ENCODE data around the gene NFRKB.

The NFRKB gene

DNA sequence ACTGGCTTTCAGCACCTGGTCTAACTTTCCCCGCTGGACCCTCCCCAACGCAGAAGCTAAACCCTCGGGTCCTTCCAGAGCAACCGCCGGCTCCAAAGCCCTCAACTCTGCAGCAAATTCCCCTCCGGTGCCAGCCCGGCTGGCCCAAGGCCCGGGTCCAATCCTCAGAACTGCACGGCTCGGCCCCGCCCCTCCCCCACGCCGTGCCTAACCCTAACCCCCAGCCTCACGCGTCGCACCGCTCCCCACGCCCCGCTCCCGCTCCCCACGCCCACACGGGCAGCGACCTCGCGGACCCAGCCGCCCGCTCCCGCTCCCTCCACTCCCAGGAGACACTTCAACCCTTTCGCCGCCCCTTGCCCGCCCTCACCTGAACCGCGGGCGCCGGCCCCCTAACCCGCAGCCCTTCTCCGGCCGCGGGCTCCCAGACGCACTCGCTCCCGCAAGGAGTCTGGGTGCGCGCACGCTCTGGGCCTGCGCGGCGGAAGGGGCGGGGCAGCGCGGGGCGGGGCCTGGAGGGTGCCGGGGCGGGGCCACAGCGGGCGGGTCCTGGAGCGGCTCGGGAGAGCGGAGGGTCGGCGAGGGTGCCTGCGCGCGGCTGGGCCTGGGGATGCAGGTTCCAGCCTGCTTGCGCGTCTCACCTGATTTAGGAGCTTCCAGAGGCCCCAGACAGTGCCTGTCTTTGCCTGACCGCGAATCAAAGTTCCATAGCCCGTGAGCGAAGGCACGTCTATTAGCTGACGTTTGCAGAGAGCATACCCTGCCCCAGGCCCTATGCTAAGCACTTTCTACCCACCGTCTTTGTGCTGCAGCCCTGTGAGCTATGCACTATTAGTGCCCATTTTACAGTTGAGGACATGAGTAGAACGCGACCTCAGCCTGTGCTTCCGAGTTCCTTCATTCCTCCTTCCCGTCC lies at the start of gene NFRKB:
Gene NFRKB (minus strand): TSS at position 453 of the 916 bp plus-strand sequence. CDS start 2,729 bp downstream, outside the sequence.
- peak; percentile 8 for DNase-seq

DNA sequence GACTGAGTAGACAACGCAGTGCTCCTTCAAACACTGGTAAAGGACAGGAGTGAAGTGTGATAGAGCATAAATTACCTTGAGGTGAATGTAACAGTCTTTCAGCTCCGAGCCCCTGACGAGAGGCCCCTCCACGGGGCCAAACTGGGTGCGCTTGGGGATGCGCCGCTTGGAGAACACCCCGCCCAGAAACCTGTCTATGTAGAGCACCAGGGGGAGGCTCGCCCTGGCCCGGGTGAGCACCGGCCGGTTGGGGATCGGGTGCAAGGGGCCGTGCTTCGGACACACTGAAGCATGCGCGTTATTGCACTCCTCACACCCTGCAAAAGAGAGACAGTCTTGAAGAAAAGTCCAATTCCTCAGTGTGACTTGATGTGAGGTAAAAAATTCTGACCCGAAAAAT lies 49.3 kb upstream of the NFRKB start:
- DNase-seq = no peak

DNA sequence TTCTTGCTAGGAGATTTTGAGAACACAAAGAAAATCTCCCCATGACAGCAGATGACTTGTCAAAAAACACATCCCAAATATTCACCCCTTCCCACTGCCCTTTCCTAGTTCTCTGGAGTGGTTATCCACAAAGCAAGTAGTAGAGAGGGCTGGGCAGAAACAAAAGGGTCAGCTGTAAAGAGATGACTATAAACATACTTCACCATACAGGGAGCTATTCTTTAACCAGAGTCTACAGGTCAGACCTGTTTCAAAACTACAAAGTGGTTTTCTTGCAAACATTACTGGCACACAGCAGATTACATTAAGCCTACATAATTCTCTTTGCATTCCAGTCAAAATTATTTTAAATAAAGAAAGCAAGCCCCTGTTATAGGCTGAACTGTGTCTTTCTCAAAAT lies 47.7 kb upstream of the NFRKB start:
- DNase-seq = no peak

DNA sequence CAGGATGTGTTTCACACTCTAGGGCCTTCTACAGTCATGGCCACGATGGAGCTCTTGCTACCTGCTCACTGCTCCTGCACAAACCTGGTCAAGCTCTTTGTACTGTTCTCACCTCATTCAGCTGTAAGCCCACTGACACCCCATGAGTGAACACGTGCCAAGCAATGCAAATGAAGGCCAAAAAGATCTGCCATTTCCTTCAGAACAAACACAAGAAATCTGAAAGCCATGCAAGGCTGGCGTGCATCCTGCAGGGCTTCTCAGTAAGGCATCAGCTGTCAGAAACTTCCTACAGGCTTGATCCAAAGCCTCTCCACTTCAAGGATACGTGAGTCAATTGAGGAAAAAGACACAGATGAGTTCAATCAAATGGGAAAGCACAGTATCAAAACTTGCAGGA lies 44.1 kb upstream of the NFRKB start:
- no peak for DNase-seq

DNA sequence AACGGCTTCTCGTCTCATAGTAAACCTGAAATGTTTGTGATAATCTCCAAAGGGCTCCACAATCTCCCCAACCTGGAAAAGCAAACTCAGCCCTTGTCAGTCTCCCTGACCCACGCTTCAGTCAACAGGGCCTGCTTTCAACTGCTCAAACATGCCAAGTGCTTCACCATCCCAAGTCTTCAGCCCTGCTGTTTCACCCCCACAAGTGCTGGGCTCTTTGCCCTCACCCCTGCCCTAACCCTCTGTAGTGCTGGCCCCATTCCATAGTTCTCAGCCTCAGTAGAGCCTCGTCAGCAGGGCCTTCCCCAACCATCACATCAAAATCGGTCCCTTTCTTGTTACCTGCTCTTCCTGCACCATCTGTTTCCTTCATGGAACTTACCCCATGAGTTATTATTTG lies 43.4 kb upstream of the NFRKB start:
- DNase-seq = no peak

DNA sequence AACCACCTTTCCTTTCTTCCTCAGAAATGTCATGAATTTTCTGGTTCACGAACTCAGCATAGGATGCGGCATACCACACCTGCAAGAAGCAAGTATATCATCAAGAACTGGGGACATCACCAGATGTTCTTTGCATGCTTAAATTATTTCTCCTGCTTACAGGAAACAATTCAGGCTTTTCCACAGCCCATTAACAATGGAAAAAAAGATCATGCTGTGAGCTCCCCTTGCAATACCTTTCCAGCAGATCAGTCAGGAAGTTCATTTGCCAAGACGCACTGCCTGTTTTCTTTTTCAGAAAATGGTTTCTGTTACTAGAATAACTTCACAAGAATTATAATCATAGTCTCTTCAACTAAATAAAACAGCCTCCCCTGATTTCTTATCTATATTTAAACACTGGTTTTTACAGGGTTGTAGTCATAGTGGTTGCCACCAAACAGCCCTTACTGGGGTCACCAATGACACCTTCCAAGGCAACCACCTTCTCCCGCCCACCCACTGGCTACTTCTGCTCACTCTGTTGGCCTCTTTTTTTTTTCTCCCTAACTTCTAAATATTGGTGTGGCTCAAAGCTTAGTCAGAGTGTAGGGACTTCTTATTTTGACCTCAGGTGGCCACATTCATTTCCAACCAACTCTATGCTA lies 42.3 kb upstream of the NFRKB start:
- DNase-seq = no peak

DNA sequence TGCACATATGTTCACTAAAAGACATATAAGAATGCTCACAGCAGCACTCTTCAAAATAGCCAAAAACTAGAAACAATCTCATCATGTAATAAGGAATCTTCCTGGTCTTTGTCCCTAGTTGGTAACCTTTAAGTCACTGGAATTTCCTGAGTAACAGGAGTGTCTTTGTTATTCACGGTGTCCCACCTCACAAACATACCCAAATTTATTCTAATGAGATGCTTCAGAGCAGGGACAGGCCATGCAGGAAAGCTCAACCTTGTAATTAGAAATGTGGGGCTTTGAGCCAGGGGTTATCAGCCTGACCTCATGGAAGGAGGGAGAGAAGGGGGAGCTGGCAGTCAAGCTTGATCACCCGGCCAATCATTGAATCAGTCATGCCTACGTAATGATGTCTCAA lies 40.3 kb upstream of the NFRKB start:
- no peak for DNase-seq

DNA sequence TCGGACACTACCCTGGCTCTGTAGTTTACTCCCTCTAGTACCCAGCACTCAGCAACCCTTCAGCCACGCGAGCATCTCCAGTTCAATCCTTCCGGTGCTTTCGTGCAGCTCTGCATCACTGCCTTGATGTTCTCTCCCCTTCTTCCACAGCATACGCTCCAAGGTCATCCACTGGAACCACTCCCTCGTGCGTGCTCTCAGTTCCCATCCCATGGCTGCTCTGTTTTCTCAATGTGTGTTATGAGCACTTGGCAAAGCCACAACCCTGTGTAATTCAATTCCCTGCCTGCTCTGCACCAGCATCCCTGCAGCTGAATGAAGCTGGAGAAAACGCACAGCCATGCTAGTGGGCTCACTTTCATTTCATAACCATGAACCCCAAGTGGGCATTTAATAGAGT lies 38.5 kb upstream of the NFRKB start:
- no peak for DNase-seq

DNA sequence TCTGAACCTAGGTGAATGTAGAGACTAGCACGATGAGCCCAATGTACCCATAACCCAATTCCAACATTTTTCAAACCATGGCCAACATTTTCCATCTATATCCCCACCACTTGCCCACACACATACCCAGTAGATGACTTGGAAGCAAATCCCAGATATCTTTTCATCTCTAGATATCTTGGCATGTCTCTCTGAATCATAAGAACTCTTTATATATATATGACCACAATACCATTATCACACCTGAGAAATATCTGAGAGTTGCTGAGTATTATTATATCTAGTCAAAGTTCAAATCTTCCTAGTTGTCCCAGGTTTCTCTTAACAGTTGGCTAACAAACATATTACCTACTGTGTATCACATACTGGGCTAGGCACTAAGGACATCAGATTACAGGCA lies 37.9 kb upstream of the NFRKB start:
- DNase-seq = no peak

DNA sequence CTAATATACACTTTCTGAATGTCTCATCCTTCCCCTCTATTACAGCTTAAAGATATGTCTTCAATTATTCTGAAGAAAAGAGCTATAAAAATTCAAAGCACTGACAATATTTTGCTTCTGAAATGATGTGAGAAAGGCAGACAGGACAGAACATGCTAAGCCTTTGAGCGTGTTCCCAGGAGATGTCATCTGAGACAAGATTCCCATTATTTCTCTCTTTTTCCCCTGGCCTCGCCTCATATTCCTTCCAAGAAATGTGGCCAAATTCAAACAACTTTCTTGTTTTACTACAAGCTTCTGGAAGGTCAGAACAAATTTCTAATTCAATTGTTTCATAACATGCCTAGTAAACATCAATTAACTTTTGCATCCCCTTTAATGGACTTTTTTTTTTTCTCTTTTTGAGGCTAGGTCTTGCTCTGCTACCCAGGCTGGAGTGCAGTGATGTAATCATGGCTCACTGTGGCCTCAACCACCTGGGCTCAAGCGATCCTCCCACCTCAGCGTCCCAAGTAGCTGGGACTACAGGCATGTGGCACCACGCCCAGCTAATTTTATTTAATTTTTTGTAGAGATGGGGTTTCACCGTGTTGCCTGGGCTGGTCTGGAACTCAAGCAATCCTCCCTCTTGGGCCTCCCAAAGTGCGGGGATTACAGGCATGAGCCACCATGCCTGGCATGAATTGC lies 37.1 kb upstream of the NFRKB start:
- DNase-seq = no peak

DNA sequence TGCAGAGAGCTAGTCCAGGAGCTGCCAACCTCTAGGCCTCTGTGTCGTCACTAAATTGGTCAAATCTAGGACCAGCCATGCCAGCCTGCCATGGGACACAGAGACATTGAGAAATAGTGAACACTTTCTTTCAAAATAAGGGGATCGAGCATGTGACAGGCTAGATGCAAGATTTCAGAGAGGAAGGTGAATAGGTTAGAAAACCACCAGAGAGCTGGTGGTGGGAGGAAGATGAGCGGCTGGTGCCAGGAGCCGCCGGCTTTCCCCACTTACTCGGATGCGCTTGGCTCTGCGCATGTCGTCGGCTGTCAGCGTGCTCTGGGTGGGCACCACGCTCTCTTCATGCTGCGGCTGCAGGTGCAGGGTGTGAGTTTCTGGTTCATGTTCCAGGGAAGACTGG lies 35.4 kb upstream of the NFRKB start:
- DNase-seq = no peak

DNA sequence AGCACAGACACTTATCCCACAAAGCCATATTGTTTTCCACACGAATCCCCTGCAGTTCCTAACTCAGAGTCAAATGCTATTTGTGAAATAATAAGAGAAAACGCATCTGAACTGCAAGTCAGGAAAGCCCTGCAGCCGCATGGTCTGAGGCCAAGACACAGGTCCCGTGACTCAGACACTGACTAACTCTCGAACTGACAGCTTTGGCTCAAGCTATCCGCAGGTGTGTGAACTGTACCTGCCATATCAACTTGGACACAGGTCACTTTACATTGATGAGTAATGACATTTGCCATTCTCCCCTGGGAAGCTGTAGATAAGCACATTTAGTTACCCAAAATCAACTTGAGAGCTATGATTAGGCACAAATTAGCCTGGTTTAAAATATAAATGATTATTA lies 34.9 kb upstream of the NFRKB start:
- DNase-seq = no peak

DNA sequence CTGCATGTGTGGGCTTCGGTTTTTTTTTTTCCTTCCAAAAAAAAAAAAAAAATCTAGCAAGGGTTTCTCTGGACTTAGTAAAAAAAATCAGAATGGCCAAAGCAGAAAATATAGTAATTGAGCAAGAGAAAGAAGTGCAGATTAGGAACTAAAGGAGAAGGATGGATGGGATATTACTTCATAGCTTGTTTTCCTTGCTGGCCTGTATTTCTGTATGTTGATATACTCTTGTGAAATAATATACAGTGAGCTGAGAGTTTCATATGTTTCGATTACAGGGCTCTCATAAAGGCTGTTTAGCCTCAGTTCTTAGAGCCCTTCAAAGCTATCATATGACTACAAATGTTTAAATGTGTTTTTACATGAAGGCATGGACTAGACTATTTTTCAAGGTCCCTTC lies 34.3 kb upstream of the NFRKB start:
- DNase-seq = no peak

DNA sequence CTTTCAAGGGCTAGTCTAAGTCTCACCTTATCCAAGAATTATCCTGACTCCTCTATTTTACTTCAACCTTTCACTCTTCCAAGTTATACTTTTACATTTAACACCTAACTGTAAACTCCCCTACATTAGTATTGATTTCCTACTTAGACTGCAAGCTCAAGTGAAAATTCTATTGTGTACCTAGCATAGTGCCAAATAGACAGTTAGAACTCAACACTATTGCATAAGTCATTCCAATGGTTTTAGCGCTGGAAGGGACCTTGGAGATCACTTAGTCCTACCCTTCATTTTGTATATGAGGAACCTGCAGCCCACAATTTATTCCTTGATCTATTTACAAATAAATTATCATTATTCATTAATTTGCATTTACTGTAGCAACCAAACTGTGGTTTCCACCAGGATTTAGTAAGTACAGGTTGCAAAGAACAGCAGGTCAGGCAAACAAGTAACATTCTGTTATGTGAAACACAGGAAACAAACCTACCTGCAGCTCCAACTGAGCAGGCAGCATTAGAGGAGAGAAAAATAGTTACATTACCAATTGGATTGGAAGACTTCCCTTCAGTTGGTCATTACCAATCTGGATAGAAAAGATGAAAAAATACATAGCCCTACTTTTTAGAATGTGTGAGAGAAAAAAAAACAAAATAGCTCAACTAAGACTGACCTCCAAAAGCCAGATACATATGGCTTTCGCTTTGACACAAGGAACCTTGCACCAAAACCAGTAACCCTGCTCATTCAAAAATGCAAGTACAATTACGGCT lies 33.7 kb upstream of the NFRKB start:
- DNase-seq = no peak

DNA sequence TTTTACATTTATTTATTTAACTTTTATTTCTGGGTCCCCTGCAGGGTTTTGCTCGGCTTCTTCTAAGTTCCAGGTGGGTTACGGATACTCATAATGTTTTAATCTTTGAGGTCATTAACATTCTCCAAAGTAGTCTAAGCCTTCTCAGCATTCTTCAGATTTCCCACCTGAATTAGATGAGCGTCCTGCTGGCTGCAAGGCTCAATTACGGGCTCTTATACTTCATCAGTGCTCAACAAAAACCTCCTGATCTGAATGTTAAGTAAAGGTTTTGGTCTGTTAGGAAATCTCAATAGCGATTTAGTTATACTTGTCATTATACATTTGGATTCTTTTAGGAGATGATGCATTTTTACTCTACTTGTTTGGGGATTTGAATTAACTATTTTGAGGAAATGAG lies 27.3 kb upstream of the NFRKB start:
- DNase-seq = no peak

DNA sequence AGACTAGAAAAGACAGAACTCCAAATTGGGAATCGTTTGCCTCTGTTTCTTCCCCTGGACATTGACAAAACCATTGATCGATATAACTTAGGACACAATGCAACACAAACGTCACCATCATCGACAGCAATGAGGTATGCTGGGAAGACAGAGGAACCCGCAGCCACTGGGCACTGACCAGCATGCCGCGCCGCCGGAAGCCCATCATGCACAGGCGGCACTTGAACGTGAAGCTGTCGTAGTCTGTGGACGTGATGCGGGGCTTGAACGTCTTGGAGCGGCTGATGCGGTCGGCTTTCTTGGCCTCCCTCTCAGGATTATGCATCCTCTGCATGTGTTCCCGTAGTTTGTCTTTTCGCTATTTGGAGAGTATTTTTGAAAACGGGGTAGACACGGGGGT lies 23.0 kb upstream of the NFRKB start:
- DNase-seq = no peak

DNA sequence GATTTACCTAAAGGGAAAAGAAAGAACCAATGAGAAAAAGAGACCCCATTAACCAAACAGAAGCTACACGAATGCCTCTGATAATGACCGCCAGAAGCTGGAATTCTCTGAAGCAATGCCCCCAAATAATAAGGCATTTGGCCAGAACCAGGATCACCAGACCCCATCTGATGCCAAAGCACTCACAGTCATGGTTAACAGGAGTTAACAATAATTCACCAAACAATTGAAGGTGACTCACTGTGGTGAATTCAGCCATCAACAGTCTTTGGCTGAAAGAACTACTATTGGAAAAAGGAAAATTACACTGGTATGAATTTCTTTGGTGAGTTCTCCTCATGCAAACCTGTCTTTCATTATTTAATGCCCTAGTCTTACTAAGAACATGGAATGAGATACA lies 21.9 kb upstream of the NFRKB start:
- DNase-seq = no peak

DNA sequence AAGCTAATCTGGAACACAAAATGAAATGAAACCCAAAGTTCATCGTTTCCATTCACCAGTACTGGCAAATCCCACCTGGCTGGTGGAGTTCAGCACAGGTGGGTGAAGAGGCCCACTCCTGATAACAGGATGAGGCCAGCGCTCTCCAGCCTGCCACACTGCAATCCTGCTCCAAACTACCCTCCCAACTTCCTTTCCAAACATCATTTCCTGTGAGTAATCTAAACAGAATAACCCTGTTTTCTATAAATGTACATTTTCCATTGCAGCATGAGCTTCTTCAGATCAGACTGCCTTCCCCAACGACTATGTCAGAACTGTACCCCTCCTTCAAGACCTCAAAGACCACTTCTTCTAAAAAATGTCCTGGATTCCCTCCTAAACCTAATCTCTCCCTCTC lies 15.9 kb upstream of the NFRKB start:
- no peak for DNase-seq

DNA sequence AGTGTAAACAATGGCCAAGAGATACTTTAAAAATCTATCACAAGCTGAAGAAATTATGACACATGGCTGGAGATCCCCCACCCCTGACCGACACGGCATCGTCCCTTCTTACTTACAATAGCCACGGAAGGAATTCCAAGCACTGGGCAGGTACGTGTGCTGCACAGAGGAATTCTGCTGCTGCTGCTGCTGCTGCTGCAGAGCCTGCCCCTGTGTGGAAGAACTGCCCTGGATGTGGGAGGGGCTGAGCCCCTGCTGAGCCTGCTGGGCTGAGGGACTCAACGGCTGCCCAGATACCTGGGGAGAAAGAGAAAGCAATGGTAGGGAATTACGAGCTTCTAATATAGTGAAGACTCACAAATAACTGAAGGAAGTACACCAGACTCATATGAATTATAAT lies 15.0 kb upstream of the NFRKB start:
- DNase-seq = no peak

DNA sequence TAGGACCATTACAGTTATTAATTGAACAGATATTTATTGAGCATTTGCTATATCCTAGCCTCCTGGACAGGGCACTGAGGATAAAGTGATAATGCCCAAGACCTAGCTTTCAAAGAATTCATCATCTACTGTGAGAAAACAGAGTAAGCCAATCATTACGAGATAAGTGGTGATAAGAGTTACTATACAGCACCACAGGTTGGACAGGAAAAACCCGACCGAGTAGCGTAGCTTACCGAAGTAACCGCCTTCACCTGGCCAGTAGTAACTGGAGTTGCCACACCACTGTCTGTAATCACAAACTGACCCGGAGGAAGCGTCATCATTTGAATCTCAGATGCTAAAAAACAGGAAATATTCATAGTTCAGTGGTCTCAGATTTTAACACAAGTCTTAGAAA lies 10.0 kb upstream of the NFRKB start:
- DNase-seq = no peak

DNA sequence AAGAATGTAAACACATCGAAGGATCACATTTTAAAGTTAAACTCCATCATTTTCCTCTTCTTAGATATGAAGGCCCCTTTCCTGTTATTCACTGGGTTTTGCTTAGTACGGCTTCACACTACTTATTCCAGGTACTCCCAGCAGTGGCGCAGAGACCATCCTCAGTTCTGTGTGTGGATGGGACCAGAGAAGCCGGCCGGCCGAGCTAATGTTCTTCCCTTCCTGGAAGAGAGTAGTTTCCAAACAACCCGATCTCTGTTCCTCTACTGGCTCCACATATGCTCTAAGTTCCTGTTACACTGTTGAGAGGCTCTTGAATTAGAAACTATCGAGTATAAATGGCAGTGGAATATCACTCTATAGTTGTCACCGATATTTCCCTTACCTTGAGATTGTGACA lies 684 bp upstream of the NFRKB start:
- peak; percentile 0 for DNase-seq

DNA sequence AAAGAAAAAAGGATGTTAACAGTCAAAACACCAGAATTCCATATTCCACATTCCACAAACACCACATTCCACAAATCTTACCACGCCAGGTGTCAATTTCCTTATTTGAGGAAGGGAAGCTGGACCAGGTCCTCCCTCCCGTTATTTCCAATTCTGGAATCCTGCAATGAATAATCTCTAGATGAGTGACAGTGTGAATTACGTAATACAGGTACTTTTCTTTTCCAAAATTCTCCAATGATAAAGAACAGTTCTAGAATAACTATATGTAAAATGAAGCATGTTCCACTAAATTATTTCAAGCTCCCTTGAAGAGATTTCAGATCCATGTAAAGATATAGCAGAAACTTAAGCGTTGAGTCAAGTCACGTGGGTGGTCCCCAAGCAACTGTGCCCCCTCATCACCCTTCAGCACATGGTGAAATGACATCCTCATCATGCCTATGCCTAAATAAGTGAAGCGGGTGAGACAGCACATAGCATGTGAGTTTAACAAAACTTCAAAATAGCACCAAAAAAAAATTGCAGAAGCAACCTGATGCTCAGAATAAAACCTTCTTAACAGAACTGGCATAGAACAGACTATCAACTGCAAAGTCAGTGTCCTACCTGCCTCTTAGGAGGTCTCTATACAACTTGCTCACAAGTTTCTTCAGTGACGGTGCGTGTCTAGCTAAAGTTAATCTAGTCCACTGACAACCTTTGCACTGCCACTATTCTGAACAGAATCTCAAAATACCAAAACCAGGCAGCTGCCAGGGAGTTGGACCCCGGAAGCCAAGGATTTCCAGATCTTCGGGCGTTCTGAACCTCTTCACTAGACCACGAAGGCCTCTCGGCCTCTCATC lies 876 bp downstream of the NFRKB start:
- no peak for DNase-seq

Data from NCI-H1436 treated with DMSO at 0.1 percent for 48 hours (cell line).